K562 (cell line): ENCODE measurements around the gene ME3. TPM values are rescaled to one million over a fixed set of nuclear protein-coding genes. Genes with fewer than 3 reads are reported as not detected.

Experiments used
- ATAC-seq: fragments of 200-7000 bp; cut with Tn5 transposase; 3 replicates; pipeline ENCODE4 v1.9.1; 2020; ENCODE audit warnings: moderate library complexity
- BruUV-seq: library from RNA; stranded (reverse); fragments of 400-500 nt; replicated peaks from 2 replicates; lab custom pipeline; 2021; lab: Mats Ljungman, UMichigan
- CTCF ChIA-PET: fragments of 300-600 bp; formaldehyde crosslinking; extraction: SDS; loops from one replicate; lab custom pipeline; 2021; ENCODE audit warnings: low intra/inter-chr PET ratio; lab: Yijun Ruan, JAX
- POLR2A ChIA-PET: fragments of 300-600, 350-650 bp; sonication (Branson Sonifier 250); formaldehyde crosslinking; extraction: SDS; loops from one replicate; lab custom pipeline; 2021; ENCODE audit warnings: antibody characterized with exemption, inconsistent platforms; lab: Yijun Ruan, JAX
- DNase-seq, 4 experiments: peaks; one replicate each; pipeline versions ENCODE4 v3.0.0 to v3.0.0-alpha.2; 2011 to 2018; ENCODE audit warnings: low spot score in 3 of 4, mixed read lengths in 3 of 4; ENCODE audit errors: extremely low read depth in 1 of 4
- FAIRE-seq: peaks from 2 replicates; lab custom pipeline; 2011; peaks lifted over from hg19 to GRCh38; lab: Jason Lieb, UNC
- H2AFZ ChIP-seq: 2 replicates; pipeline ENCODE4 v1.6.0; 2011; ENCODE audit warnings: low read depth, low read length, control low read depth, inconsistent platforms
- H3K27ac ChIP-seq: fragments of 200-600 bp; 3 replicates; pipeline ENCODE4 v1.8.0; 2011; ENCODE audit warnings: low read depth, mild to moderate bottlenecking, control low read depth, inconsistent platforms, low read length, moderate library complexity, mixed read lengths; ENCODE audit errors: extremely low read depth
- H3K27me3 ChIP-seq, 2 experiments: fragments of 300-600 bp in 1 of 2; 2 replicates in 1 of 2; 3 replicates in 1 of 2; pipeline versions ENCODE4 v1.6.0 to v1.8.0; 2011; ENCODE audit warnings: inconsistent platforms in 2 of 2, low read length in 2 of 2, mild to moderate bottlenecking in 1 of 2, mixed read lengths in 1 of 2, moderate library complexity in 1 of 2; ENCODE audit not compliant: control insufficient read depth in 2 of 2, insufficient read depth in 2 of 2
- H3K36me3 ChIP-seq: fragments of 300-600 bp; 3 replicates; pipeline ENCODE4 v1.8.0; 2011; ENCODE audit warnings: mild to moderate bottlenecking, low read length, inconsistent platforms; ENCODE audit not compliant: control insufficient read depth, insufficient read depth
- H3K4me1 ChIP-seq, 2 experiments: fragments of 200-600 bp in 1 of 2; replicated peaks in 1 of 2; 2 replicates in 1 of 2; 3 replicates in 1 of 2; pipeline versions ENCODE4 v1.5.1 to v1.8.0; 2011; ENCODE audit warnings: inconsistent platforms in 2 of 2, low read length in 2 of 2, mild to moderate bottlenecking in 1 of 2, mixed read lengths in 1 of 2, moderate library complexity in 1 of 2; ENCODE audit not compliant: control insufficient read depth in 2 of 2, insufficient read depth in 2 of 2
- H3K4me2 ChIP-seq: 2 replicates; pipeline ENCODE4 v1.6.1; 2011; ENCODE audit warnings: low read length, control low read depth, inconsistent platforms, mixed read lengths; ENCODE audit not compliant: insufficient read depth
- H3K4me3 ChIP-seq: fragments of 200-600 bp; sonication (generic), shearing (Covaris generic); 2 replicates; pipeline ENCODE4 v1.5.1; 2016; ENCODE audit warnings: control low read depth, inconsistent platforms
- H3K79me2 ChIP-seq: fragments of 200-600 bp; 3 replicates; pipeline ENCODE4 v1.8.0; 2011; ENCODE audit warnings: low read length, inconsistent platforms; ENCODE audit not compliant: control insufficient read depth, insufficient read depth
- H3K9ac ChIP-seq, 2 experiments: 2 replicates each; pipeline versions ENCODE4 v1.6.0 to v1.6.1; 2011; ENCODE audit warnings: low read depth in 2 of 2, low read length in 2 of 2, control low read depth in 1 of 2, inconsistent platforms in 1 of 2, mild to moderate bottlenecking in 1 of 2, mixed read lengths in 1 of 2; ENCODE audit not compliant: insufficient read depth in 1 of 2
- H3K9me1 ChIP-seq: one replicate; pipeline ENCODE4 v1.6.0; 2011; ENCODE audit warnings: inconsistent platforms, mild to moderate bottlenecking, low read length, moderate library complexity; ENCODE audit not compliant: control insufficient read depth, insufficient read depth
- H3K9me3 ChIP-seq: replicated peaks from 2 replicates; pipeline ENCODE4 v1.5.1; 2011; ENCODE audit warnings: low read depth, low read length, inconsistent platforms; ENCODE audit not compliant: control insufficient read depth, insufficient read depth
- H4K20me1 ChIP-seq: replicated peaks from 2 replicates; pipeline ENCODE4 v1.6.1; 2011; ENCODE audit warnings: low read length, inconsistent platforms, mixed read lengths; ENCODE audit not compliant: control insufficient read depth, insufficient read depth
- AFF4 ChIP-seq: sonication (generic); formaldehyde crosslinking; IDR thresholded peaks from 2 replicates; pipeline ENCODE4 v1.8.0; 2023; ENCODE audit warnings: mild to moderate bottlenecking, missing genetic modification reagents
- HDAC1 ChIP-seq, 2 experiments: fragments of 450-650 bp; IDR thresholded peaks; 2 replicates each; pipeline ENCODE4 v1.6.1; 2016 to 2017; ENCODE audit warnings: inconsistent platforms in 1 of 2, mild to moderate bottlenecking in 1 of 2, moderate library complexity in 1 of 2
- HDGF ChIP-seq: fragments of 450-650 bp; IDR thresholded peaks from 2 replicates; pipeline ENCODE4 v1.6.1; 2016
- ID3 ChIP-seq, 2 experiments: fragments of 250-450 bp in 1 of 2; fragments of 450-650 bp in 1 of 2; sonication (Bioruptor Pico) in 1 of 2; IDR thresholded peaks; 2 replicates each; pipeline versions ENCODE4 v1.6.1 to v1.8.0; 2016 to 2021; ENCODE audit warnings: mild to moderate bottlenecking in 2 of 2, moderate library complexity in 2 of 2, missing compliant biosample characterization in 1 of 2, missing genetic modification characterization in 1 of 2
- MAFK ChIP-seq: IDR thresholded peaks from 2 replicates; pipeline ENCODE4 v1.6.1; 2011; ENCODE audit warnings: low read length, improper control_type of control experiment
- MBD2 ChIP-seq: sonication (generic); IDR thresholded peaks from 2 replicates; pipeline ENCODE4 v1.6.1; 2016; ENCODE audit warnings: low read depth, borderline replicate concordance
- NFE2 ChIP-seq: IDR thresholded peaks from 2 replicates; pipeline ENCODE4 v1.6.1; 2014; ENCODE audit warnings: antibody characterized with exemption, low read depth
- RNF2 ChIP-seq: sonication (generic); IDR thresholded peaks from 2 replicates; pipeline ENCODE4 v1.6.1; 2016
- SMARCB1 ChIP-seq: IDR thresholded peaks from 2 replicates; pipeline ENCODE4 v1.6.1; 2011; ENCODE audit warnings: improper control_type of control experiment, low read depth; ENCODE audit not compliant: insufficient read length
- TCF15 ChIP-seq: fragments of 250-450 bp; sonication (Bioruptor Pico); IDR thresholded peaks from 2 replicates; pipeline ENCODE4 v1.8.0; 2022; ENCODE audit warnings: moderate library complexity, mild to moderate bottlenecking, inconsistent platforms
- TRIM24 ChIP-seq, 2 experiments: fragments of 450-650 bp; IDR thresholded peaks; 2 replicates each; pipeline ENCODE4 v1.6.1; 2016
- WGBS: fragments of 100-300 bp; shearing (Covaris generic); methylation state at CpG from one replicate; pipeline ENCODE4 v1.1.6; 2016; ENCODE audit warnings: low coverage, mixed read lengths; ENCODE audit not compliant: insufficient coverage; ENCODE audit errors: missing lambda C conversion rate; 5-methylcytosine and 5-hydroxymethylcytosine counted together
- in situ Hi-C: fragments of 300-500 bp; cut with MboI; formaldehyde crosslinking; loops from 4 replicates; pipeline ENCODE4 v1.15.0; 2018; ENCODE audit warnings: inconsistent platforms, mixed read lengths
- intact Hi-C: fragments of 100-400 bp; cut with micrococcal nuclease; formaldehyde crosslinking; loops from 2 replicates; pipeline ENCODE4 v1.14.2; 2022
- polyA plus RNA-seq, 8 experiments: library from polyadenylated mRNA; depleted of rRNA in 4 of 8; stranded (reverse) in 5 of 8; unstranded in 3 of 8; fragments of >200 nt; fragmentation: Nextera tagmentation in 2 of 8; fragmentation: Illumina TruSeq in 1 of 8; extraction: Ambion mirVana in 2 of 8; extraction: Trizol in 1 of 8; gene quantifications; 2 replicates each; pipeline versions ENCODE4 v1.2.1 to v1.2.3, GENCODE V29; 2011 to 2014; ENCODE audit warnings: inconsistent platforms in 1 of 8, missing spikeins in 1 of 8
- total RNA-seq, 7 experiments: library from RNA; depleted of rRNA in 6 of 7; stranded (reverse); fragments of >200 nt in 6 of 7; fragmentation: Illumina TruSeq in 2 of 7; extraction: Trizol in 2 of 7; gene quantifications; 2 replicates each; pipeline versions ENCODE4 v1.2.1 to v1.2.3, GENCODE V29; 2011 to 2021; ENCODE audit warnings: low replicate concordance in 1 of 7
- TF ChIP-seq, protein P1 (sequence below): fragments of 250-450 bp; sonication (Bioruptor Pico); IDR thresholded peaks from 2 replicates; pipeline ENCODE4 v1.4.0; 2020

ME3 gene
- total and polyA plus RNA-seq, 9 of the 15 experiments (the other 6 are each of a cell fraction or from before 2014, with no cell fraction given) = not detected

GRCh38 chr11:86559311-86559945 is 113.0 kb downstream of the ME3 start:
- ATAC-seq (no peak; the same call in 2 of the 3 replicates), DNase-seq (no peak), FAIRE-seq (no peak)
- Histone ChIP-seq H3K36me3 (no peaks in the 10 kb centered on the region), H3K4me3 (no peak overlapping the region), H3K27ac (no peak overlapping the region; the same call in 2 of the 3 replicates), H3K4me2 (peak overlapping the region; percentile 19; the same call in 1 of the 2 replicates), H3K27me3 (peaks cover 0 to 7% of the 10 kb centered on the region in 2 experiments; a peak in 2 of 5 replicates), H3K79me2 (no peaks in the 10 kb centered on the region), H4K20me1 (no peaks in the 10 kb centered on the region), H3K4me1 (peaks cover 0 to 6% of the 10 kb centered on the region in 2 experiments; a peak in 2 of 5 replicates), H3K9ac (no peak overlapping the region), H2AFZ (0 out of 2 replicates have a peak overlapping the region, but pooled peaks have one; percentile 46), H3K9me1 (no peaks in the 10 kb centered on the region), H3K9me3 (no peaks in the 10 kb centered on the region)
- intact Hi-C loops = no loop called here
- 23% methylated on average over 7 of the region's 7 CpGs for WGBS
- ChIA-PET CTCF (no interaction called here), POLR2A (interaction anchor here (1.2 kb wide), 1 partner anchor 12 kb away, joined by 3 read pairs; no protein-coding TSS in a partner anchor)
- in situ Hi-C loops = no loop called here
- no TSS peak for BruUV-seq
- TF ChIP-seq NFE2 = peak; percentile 49; the same call in 1 of the 2 replicates
- no peak for TF ChIP-seq ID3 (CRISPR knock-in tag; IDR thresholded peaks at IDR 0.05)
- TF ChIP-seq ID3 (tag; IDR thresholded peaks at IDR 0.05) = no peak
- TF ChIP-seq, protein P1, sequence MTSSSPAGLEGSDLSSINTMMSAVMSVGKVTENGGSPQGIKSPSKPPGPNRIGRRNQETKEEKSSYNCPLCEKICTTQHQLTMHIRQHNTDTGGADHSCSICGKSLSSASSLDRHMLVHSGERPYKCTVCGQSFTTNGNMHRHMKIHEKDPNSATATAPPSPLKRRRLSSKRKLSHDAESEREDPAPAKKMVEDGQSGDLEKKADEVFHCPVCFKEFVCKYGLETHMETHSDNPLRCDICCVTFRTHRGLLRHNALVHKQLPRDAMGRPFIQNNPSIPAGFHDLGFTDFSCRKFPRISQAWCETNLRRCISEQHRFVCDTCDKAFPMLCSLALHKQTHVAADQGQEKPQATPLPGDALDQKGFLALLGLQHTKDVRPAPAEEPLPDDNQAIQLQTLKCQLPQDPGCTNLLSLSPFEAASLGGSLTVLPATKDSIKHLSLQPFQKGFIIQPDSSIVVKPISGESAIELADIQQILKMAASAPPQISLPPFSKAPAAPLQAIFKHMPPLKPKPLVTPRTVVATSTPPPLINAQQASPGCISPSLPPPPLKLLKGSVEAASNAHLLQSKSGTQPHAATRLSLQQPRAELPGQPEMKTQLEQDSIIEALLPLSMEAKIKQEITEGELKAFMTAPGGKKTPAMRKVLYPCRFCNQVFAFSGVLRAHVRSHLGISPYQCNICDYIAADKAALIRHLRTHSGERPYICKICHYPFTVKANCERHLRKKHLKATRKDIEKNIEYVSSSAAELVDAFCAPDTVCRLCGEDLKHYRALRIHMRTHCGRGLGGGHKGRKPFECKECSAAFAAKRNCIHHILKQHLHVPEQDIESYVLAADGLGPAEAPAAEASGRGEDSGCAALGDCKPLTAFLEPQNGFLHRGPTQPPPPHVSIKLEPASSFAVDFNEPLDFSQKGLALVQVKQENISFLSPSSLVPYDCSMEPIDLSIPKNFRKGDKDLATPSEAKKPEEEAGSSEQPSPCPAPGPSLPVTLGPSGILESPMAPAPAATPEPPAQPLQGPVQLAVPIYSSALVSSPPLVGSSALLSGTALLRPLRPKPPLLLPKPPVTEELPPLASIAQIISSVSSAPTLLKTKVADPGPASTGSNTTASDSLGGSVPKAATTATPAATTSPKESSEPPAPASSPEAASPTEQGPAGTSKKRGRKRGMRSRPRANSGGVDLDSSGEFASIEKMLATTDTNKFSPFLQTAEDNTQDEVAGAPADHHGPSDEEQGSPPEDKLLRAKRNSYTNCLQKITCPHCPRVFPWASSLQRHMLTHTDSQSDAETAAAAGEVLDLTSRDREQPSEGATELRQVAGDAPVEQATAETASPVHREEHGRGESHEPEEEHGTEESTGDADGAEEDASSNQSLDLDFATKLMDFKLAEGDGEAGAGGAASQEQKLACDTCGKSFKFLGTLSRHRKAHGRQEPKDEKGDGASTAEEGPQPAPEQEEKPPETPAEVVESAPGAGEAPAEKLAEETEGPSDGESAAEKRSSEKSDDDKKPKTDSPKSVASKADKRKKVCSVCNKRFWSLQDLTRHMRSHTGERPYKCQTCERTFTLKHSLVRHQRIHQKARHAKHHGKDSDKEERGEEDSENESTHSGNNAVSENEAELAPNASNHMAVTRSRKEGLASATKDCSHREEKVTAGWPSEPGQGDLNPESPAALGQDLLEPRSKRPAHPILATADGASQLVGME (CRISPR knock-in tag) = no peak
- no peak for TF ChIP-seq MBD2
- no peak for TF ChIP-seq TCF15 (CRISPR knock-in tag)
- TF ChIP-seq TRIM24 (IDR thresholded peaks at IDR 0.05) = no peak
- TF ChIP-seq HDGF = no peak
- no peak for TF ChIP-seq RNF2
- no peak for TF ChIP-seq HDAC1 (IDR thresholded peaks at IDR 0.05)
- TF ChIP-seq AFF4 (CRISPR knock-in tag) = no peak
- TF ChIP-seq SMARCB1 = no peak
- TF ChIP-seq MAFK = peak; percentile 96
